NCI-H2171 (cell line): ENCODE measurements around the gene SUN2.

Experiments
- DNase-seq: peaks from one replicate; lab custom pipeline; 2025; lab: John Stamatoyannopoulos, UW

The SUN2 gene

GRCh38 chr22:38716271-38716670 lies 39.5 kb downstream of the SUN2 start:
- no peak for DNase-seq

- no peak for DNase-seq
Observed at GRCh38 chr22:38715852-38716251, 39.9 kb downstream of the SUN2 start.

- DNase-seq = no peak
Observed at GRCh38 chr22:38715176-38715764, 40.5 kb downstream of the SUN2 start.

GRCh38 chr22:38713921-38714320 lies 41.9 kb downstream of the SUN2 start:
- no peak for DNase-seq

- no peak for DNase-seq
Observed at GRCh38 chr22:38712486-38713207, 43.2 kb downstream of the SUN2 start.

- DNase-seq = no peak
Observed at GRCh38 chr22:38710866-38711265, 44.9 kb downstream of the SUN2 start.

DNA sequence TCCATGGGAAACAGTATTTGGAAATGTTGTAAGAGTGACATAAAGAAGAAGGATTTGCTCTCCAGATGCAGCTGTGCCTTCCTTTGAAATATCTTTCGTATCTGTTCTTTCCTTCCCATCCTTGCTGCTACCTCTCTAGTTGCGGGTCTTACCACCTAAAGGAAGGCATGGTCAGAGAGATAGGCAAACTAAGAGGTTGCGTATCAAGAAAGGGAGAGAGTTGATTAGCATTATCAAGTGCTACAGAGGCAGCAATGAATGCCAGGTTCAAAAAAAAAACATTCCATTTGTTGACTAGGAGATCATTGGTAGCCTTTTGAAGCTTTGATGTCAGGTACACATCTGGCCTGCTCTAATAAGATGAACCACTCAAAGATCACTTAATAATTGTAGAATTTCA lies 45.4 kb downstream of the SUN2 start:
- no peak for DNase-seq

DNA sequence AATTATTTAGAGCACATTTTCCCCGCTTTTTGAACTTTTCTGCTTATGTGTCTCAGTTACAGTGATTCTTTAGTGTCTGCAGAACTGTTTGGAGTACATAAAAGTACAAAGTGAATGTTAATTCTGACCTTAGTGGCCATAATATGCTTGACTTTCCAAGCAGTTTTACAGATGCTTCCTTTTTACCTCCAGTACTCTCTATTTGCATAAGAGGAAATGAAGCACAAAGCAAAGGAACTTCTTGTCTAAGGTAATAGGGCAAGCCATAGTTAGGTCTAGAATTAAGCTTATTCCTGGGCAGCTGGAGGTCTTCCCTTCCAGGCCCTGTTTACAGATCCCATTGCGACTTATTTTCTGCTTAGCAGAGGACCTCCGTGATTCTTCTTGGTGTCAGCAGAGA lies 46.5 kb downstream of the SUN2 start:
- DNase-seq = no peak

DNA sequence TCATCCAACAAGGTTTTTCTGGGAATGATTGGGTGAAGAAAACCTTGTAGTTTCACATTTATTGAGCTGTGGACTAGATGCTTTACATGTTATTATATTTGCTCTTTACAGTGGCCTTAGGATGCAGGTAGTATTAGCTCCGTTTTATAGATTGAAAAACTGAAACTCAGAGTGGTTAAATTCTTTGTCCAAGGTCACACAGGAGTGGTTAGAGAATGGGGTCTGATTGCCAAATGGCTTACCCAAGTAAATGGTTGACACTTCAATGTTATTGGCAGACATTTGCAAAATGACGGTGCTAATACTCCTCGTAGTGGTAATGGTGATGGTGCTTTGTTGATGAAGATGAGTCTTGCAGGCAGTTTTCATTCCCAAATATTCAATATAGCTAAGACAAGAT lies 47.8 kb downstream of the SUN2 start:
- DNase-seq = no peak

DNA sequence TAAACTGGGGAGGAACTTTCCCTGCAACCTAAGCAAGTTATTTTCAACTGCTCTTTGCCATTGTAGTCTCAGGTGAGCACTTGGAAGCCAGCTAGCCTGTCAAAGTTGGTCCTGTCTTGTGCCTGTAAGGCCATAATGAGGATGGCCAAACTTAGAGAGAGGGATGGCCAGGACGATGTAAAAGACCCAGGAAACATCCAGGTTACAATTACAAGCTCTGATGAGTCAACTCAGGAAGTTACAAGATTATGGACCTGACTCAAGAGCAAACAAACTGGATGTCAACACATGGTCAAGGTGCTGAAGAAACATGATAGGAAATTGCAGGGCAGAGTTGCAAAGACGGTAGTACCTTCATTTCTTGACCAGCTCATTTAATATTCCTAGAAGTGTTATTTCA lies 48.5 kb downstream of the SUN2 start:
- no peak for DNase-seq

GRCh38 chr22:38706901-38707195 lies 49.0 kb downstream of the SUN2 start:
- DNase-seq = no peak

DNA sequence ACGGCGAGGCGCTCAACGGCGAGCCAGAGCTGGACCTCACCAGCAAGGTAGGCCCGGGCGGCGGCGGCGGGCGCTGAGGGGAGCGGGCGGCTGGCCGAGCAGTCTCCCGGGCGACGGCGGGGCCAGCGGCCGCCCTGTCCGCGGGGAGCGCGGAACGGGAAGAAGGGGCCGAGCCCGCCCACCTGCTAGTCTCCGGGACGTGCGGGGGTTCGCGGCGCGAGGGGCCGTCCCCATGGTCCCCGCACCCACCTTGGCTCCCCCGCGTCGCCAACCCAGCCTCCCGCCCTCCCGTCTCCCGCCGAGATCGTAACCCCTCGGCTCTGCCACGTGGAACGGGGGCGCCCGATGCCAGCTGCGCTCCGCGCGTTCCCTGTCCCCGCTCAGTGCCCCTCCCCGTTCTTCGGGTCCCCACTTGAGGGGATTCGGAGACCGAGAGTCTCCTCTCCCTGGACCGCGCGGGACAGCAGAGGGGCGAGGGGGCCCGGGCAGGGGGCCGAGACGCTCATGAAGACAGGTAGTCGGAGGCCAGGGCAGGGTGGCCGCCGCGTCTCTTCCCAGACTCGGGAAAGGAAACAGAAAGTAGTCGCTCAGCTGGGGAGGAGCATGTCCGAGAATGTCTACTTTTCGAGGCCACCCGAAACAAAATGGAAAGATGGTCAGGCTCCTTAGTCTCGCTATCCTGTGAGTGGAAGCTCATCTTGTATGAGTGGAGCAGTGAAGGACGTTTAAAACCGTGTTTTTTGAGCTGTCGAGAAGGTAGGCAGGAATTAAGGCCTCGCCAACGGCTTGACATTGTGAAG lies 49.5 kb downstream of the SUN2 start:
- DNase-seq = peak; percentile 23

- peak; percentile 100 for DNase-seq
Observed at GRCh38 chr22:38705235-38706100, 50.3 kb downstream of the SUN2 start, which contains the start of gene GTPBP1. GTPBP1 (plus strand) TSS chr22:38705944; CDS start chr22:38705956, 12 bp downstream.

GRCh38 chr22:38704654-38705234 lies 51.1 kb downstream of the SUN2 start:
- DNase-seq = no peak

GRCh38 chr22:38700789-38701628 lies 54.8 kb downstream of the SUN2 start, which contains the start of gene JOSD1:
JOSD1 (minus strand) TSS chr22:38700943; CDS start chr22:38699987, 956 bp downstream.
- peak; percentile 97 for DNase-seq

DNA sequence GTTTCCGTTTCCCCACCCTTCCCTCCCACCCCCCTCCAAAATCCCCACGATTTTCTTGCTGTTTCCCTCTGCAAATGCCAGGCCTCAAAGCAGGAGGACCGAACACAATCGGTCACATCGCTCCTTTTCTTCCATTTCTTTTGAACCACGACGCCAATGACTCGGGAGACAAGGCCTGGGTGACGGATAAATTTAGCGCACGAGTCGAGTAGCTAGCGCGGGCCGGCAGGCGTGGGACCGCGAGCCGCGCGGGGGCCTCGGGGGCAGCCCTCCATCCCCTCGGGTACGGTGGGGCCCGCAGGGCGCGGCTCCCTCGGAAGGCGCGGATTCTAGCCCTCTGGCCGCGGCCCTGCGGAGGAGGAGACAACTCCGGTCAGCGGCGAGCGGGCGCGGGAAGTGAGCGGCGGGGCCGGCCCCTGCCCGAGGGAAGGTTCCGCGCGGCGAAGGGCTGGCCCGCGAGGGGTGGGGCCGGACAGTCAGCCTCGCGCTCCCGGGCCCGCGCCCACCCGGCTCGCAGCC lies 55.5 kb downstream of the SUN2 start:
- DNase-seq = no peak

- DNase-seq = no peak
Observed at GRCh38 chr22:38699784-38700183, 56.0 kb downstream of the SUN2 start.

DNA sequence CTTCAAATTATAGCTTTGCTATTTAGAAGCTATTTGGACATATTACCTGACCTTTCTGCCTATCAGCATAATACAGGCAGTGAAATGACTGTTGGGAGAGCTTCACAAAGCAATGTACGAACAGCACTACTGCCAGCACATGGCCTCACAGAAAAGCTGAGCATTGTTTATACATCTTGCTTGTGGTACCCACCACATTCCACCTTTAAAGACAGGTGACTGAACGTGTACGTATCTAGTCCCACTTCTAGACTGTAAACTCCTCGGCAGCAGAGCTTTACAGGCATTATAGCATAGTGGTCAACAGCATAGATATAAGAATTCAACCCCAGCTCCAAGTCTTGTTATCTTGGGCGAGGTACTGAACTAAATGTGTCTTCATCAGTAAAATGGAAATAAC lies 56.7 kb downstream of the SUN2 start:
- no peak for DNase-seq

GRCh38 chr22:38698407-38699094 lies 57.2 kb downstream of the SUN2 start:
- no peak for DNase-seq
